Effector CD8-positive, alpha-beta T cell (primary cell): Measurements from ENCODE around the gene HHIPL1.

Experiments
- DNase-seq: peaks from one replicate; lab custom pipeline; 2025; lab: John Stamatoyannopoulos, UW

Gene HHIPL1

DNA sequence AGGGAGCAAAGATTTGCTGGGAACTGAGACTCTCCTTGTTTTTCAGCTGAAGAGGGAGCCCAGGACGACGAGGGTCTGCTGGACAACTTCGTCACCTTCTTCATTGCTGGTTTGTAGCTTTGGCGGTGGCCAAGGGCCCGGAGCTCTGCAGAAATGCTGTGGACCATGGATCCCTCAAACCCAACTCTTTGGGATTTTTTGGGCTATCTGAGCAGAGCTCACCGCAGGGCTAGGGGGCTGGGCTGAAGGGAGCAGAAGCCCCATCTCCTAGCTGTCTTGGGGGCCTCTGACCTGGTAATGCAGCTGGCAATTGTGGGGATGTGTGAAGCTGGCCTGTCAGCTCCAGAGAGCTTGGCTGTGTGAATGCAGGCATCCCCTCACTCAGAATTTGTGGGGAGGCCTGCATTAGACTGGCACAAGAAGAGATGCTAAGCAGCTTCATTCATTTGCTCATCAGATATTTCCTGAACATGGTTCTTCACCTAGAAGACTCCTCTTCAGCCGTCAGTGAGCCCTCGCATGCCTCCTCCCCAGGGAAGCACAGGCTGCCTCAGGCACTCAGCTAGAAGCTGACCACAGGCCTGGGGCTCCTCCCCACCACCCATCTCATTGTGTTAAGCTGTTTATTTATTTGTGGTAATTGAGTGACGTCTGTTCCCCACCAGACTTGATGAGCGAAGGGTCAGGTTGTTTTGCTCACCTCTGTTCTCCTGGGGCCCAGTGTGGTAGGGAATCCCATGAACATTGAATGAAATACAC, 71.3 kb downstream of the HHIPL1 start:
- no peak for DNase-seq

DNA sequence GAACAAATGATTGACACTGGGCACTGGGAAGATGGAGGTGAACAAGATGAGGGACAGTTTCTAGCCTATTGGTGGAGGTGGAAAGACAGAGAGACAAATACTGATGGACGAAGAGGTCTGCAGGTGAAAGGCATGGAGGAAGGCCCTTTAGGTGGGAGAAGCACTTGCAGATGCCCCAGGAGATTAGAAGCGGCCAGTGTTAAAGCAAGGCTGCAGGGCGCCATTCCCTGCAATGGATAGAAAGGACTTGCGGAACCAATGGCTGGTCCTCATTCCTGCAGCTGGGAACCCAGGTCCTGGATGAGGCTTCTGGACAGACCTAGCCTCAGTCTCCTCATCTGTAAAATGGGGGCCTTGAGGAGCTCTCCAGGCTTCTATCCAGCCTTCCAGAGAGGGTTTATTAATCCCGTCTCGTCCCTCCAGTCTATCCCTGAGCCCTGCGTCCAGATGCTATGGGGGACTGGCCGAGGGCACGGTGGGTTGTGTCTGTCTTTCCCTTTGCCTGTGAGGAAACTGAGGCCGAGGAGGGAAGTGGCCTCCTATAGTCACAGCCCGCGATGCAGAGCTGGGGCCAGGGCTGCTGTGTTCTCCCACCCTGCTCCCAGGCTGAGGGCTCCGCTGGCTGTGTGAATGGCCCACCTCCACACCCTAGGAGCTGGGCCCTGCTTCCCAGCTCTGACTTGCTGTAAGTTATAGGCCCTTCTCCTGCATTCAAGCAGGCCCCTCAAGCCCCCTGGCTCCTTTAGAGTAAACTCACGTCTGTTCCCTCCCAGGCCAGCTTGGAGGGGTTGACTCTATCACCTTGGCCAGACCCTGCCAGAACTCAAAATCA, 72.1 kb downstream of the HHIPL1 start:
- no peak for DNase-seq

DNA sequence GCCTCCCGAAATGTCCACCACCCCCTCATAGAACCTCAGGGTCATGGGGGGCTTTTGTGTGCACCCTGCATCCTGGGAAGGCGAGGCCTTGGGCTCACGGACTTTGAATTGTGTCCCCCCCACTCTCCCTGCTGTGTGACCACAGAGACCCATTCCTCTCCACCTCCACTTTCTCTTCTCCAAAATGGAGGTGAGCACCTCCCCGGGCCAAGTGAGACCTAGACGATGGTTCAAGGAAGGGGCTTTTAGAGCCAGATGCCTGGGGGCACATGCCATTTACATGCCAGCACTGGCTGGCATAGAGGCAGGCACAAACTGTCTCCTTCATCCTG, 72.7 kb downstream of the HHIPL1 start:
- DNase-seq: no peak

DNA sequence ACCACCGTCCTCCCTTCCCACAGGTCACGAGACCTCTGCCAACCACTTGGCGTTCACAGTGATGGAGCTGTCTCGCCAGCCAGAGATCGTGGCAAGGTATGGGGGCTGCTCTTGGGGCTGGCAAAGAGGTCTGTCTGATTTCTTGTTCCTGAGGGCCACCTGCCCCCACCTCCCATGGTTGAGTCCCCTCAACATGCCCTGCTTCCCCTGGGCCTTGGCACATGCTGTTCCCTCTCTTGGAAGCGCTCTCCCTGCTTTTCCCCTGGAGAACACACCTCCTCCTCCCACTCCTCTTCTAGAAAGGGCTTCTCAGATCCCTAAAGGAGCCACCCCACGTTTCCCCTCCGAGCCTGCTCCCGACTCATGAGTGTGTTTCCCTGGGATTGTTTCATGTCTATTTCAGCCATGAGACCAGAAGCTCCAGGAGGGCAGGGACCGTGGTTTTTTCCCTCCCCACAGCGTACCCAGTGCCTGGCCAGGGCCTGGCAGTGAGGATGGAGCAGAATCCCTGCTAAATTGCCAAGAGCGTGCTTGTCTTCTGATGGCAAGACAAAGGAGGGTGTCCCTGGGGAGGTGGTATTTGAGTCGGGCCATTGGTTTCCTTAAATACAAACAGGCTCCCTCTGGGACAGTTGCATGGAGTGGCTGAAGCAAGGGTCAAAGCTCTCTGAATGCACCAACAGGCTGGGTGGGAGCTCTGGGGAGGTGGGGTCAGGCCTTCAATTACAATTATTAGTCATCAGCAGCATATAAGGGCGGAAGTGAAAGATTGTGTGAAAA, 73.3 kb downstream of the HHIPL1 start:
- DNase-seq: no peak

DNA sequence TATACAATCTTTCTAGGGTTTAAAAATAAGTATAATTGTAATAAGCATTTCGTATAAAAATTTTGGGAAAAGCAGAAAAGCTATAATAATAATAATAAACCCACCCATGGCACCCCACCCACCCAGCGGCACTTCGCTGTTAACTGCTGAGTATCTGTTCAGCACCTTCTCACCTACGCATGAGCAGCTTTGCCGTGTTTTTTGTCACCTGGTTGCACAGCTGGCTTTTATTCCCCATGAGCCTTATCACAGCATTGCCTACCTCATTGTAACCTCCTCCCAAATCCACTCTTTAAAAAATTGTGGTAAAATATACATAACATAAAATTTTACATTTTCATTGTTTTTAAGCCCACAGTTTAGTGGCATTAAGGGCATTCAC, 73.9 kb downstream of the HHIPL1 start:
- DNase-seq: no peak

DNA sequence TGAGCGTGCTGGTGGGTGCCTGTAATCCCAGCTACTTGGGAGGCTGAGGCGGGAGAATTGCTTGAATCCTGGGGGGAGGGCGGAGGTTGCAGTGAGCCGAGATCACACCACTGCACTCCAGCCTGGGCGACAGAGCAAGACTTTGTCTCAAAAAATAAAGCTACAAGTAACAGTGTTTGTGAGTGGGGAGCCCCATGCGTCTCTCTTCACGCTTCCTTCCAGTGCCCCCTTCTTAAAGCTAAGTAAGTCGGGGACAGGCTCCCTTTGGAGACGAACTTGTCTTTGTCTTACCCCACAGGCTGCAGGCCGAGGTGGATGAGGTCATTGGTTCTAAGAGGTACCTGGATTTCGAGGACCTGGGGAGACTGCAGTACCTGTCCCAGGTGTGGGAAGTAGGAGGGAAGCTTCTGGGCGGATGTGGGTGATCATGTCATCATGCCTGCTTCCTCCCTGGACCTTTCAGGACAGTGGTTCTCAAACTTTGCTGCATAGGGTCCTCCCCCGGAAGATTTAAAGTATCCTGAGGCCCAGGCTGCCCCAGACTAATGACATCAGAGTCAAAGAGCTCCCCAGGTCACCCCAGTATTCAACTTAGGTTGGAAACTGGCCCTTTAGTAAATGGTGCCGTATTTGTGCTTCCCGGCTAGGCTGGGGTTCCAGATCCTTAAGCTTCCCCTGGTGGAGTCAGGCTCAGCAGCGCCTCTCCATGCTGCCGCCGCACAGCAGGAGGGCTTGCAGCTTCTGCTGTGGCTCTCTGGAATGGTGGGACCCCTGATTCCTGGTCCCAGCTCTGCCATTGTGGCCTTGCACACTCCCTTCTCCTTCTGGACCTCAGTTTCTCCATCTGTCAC, 76.2 kb downstream of the HHIPL1 start:
- no peak for DNase-seq

DNA sequence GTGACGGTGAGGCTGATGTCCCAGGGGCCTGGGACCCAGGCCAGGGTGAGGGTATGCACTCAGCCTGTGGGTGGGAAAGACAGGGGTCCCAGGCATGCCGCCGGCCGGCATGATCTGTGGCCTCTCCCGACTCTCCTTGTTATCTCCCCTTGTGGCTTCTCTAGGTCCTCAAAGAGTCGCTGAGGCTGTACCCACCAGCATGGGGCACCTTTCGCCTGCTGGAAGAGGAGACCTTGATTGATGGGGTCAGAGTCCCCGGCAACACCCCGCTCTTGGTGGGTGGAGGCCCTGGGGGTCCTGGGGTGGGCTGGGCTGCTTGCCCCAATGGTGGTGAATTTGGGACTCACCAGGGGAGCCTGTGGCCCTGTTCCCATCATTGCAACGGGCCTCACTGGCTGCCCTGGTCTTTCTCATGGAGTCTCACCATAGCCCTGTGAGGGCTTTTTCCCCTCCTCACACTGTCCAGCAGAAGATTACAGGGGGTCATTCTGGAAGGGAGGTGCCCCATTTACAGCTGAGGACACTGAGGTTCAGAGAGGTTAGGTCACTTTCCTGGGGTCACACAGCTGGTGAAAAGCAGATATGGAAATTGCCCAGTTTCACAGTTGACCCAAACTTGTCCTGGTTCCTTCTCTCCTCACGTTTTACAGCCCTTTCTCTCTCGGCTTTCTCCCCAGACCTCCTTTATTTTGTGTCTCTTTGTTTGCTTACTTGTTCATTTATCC, 77.0 kb downstream of the HHIPL1 start:
- no peak for DNase-seq

DNA sequence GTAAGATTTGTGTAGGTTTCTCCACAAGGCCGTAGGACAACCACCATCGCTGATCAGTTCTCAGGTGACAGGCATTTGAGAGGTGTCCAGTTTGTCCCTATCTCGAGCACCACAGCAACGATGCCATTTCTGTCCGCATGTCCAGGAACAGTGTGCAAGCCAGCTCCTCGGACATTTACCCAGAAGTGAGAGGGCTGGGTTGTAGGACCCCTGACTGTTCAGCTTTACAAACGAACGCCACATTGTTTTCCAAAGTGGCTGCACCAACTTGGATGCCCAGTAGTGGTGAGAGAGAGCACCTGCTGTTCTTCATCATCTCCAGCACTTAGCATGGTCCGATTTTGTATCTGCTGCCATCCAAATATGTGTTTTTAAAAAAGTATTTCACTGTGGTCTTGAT, 77.8 kb downstream of the HHIPL1 start:
- no peak for DNase-seq

DNA sequence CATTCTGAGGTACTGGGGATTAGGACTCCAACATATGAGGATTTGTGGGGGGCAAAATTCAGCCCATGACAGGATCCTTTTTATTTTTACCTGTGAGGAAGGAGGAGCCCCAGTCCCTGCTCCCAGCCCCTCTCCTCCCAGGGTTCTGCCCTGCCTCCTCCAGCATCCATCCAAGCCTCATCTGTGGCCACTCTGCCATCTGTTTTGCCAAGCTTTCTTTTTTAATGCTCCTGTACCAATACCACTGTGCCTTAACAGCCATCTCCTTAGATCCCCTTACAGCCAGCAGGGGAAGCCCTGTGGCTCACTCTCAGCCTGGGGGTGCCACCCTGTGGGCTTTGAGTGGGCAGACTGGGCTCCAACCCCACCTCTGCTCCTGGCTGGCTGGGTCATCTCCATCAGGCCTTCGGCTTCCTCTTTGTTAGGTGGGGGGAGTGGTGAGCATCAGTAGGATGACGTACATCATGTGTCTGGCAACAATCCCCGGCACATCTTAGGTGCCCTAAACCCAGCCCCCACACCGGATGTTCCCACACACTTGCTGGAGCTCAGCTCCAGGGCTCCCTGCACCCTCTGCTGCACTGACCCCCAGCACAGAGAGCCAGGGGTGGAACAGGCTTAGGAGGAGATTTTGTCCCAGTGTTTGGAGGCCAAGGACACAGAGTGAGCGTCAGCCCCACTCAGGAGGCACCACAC, 79.4 kb downstream of the HHIPL1 start:
- no peak for DNase-seq

DNA sequence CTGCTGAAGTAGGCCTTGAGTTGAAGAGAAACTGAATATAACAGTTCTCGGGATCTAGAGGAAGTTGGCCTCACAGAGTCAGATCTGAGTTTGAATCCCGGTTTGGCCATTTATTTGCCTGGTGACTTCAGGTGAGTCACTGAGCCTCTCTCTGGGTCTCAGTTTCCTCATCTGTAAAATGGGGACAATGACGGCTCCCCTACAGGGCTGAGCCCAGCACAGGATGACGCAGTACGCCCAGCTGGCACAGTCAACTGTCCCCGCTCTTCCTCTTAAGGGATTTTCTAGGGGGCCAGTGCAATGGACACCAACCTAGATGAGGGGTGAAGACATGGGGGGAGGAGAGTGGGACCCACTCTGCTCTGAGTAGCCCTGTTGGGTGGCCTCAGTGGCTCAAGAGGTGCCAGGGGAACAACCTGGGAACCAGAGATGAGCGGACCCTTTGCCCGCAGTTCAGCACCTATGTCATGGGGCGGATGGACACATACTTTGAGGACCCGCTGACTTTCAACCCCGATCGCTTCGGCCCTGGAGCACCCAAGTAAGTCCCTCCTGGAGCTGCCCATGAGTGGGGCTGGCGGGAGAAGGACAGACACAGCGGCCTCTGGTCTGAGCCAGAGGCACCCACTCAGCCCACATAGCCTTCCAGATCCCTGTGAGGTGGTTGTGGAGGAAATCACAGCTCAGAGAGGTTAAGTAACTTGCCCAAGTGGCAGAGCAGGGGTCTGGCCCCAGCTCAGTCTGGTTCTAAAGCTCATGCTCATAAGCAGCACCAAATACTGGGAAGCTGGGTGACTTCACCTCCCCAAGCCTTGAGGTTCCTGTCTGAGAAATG, 80.2 kb downstream of the HHIPL1 start:
- no peak for DNase-seq

DNA sequence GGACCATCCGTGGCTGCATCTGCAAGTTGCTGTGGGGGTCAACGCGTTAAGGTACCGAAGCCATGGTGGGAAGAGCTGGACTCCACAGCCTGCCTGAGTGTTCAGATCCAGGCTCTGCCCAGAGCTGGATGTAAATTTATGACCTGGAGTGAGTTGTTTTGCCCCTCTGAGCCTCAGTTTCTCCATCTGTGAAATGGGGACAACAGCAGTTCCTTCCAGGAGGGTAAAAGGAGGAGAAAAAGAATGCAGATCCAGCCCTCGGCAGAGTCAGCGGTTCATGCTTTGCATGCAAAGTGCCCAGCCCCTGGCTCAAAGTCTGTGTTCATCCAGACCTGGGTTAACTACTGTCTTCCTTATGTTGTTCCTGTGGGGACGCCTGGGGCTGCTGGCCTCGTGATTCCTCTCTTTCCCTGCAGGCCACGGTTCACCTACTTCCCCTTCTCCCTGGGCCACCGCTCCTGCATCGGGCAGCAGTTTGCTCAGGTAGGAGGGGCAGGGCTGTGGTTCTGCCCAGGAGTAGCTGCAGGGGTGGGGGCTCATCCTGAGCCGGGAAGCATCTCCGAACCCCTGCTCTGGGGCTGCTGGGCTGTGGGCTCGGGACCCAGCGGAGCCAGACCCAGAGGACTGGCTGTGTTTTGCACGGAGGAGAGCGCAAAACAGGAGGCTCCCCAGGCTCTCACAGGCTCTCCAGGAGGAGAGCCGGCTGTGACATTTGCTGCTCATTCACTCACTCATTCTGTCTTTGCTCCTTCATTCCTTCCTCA, 81.0 kb downstream of the HHIPL1 start:
- DNase-seq: no peak

DNA sequence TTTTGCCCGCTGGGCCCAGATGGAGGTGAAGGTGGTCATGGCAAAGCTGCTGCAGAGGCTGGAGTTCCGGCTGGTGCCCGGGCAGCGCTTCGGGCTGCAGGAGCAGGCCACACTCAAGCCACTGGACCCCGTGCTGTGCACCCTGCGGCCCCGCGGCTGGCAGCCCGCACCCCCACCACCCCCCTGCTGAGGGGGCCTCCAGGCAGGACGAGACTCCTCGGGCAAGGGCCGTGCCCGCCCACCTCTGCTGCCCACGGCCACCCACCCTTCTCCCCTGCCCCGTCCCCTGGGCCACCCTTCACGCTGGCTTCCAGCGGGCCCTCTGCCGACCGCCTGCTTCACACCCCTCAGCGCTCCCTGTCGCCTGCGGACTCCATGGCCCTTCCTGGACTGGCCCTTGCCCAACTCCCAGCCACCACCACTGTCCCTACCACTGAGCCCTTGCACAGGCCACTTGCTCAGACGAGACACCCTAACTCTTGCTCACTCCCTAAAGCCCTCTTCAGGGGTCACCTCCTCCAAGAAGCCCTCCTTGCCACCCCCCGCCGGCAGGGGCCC, 81.7 kb downstream of the HHIPL1 start:
- DNase-seq: no peak

DNA sequence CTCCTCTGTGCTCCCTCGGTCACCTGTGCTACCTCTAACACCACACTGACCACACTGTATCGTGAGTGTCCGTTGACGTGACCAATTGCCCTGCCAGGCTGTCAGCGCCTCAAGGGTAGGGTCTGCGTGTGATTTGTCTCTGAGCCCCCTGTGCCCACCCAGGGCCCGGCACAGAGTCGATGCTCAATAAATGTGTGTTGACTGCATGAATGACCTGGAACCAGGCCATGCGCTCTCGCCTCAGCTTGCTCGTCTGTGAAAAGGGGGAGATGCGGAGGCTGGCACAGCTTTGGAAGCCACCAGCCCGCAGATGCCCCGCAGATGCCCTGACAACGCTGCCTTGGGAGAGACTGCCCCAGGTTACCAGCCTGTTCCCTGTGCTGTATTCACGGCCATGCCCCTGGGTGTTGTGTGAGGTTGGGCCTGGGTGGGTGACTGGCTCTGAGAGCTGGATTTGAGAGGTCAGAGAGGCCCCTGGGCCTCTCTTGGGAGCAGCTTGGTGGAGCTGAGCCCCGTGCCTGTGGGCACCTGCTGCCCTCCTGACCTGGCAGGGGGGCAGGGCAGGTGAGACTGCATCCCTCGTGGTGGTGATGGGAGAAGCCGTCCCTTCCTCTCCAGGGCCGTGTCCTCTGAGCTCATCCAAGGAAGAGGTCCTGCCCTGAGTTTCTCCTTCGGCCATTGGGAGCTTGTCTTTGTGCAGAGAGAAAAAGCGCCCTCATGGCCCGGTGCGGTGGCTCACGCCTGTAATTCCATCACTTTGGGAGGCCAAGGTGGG, 82.4 kb downstream of the HHIPL1 start:
- no peak for DNase-seq

DNA sequence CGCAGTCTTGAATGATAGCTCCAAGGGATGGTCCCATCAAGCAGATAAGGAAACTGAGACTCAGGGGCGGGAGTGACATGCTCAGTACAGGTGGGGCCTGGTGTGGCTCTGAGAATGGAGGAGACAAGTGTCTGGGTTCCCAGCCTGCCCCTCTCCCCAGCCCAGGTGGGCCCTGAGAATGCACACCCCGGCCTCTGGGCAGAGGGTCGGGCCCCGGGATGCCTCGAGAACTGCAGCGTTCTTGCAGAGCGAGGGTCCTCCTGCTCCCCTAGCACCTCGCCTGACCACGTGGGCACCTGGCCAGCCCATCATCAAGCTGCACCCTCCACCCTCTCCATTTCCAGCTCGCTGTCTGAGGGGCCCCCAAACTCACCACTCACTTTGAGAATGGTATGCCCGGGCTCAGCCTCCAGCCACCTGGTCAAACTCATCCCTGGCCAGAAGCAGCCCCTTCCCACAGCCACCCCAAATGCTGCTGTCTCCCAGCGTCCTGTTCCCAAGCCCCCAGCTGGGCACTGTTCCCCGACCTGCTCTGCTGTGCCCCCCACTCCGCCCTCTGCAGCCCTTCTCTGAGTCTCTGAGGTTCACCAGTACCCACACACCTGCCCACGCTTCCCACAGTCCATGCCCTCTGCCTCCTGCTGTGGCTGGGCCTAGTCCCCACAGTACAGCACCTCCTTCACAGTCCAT, 83.4 kb downstream of the HHIPL1 start:
- DNase-seq: no peak

DNA sequence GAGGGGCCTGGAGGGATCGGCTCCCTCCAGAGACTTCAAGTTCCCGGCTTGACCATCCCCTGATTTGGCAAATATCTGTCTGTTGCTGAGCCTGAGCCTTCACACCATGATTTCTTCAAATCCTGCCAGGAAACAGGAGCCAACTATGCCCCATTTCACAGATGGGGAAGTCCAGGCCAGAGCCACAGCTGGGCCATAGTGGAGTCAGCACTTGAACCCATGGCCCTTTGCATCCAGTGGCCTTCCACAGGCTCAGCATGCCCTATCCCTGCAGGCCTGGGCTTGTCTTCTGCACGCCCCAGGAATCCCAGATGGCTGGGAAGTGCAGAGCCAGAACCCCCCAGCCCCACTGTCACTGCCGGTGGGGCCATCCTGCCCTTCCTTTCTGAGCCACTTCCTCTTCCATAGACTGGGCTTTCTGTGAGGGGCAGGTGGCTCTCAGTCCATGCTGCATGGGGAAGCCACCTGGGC, 84.1 kb downstream of the HHIPL1 start:
- DNase-seq: no peak
